HepG2 (cell line): ENCODE measurements around the gene TEDC1. TPM values are rescaled to one million over a fixed set of nuclear protein-coding genes. Genes with fewer than 3 reads are reported as not detected.

Source experiments
- EHMT2 ChIP-seq: fragments of 200-600 bp; sonication (generic); IDR thresholded peaks from 2 replicates; pipeline ENCODE4 v1.7.0; 2017; ENCODE audit warnings: antibody characterized with exemption, low read depth, low read length, borderline replicate concordance
- ETV5 ChIP-seq: IDR thresholded peaks from 2 replicates; pipeline ENCODE4 v1.6.1; 2018; ENCODE audit warnings: missing biosample characterization, missing genetic modification reagents, inconsistent platforms, borderline replicate concordance
- HDAC6 ChIP-seq: fragments of 200-600 bp; sonication (generic); IDR thresholded peaks from 2 replicates; pipeline ENCODE4 v1.7.0; 2017; ENCODE audit warnings: mild to moderate bottlenecking, antibody characterized with exemption, low read length, low read depth
- HIVEP1 ChIP-seq: sonication (generic); formaldehyde crosslinking; IDR thresholded peaks from 2 replicates; pipeline ENCODE4 v1.4.0; 2020; ENCODE audit warnings: mild to moderate bottlenecking, missing genetic modification reagents
- HOXA3 ChIP-seq: sonication (generic); formaldehyde crosslinking; IDR thresholded peaks from 2 replicates; pipeline ENCODE4 v1.5.0; 2020; ENCODE audit warnings: missing genetic modification reagents
- KLF9 ChIP-seq: IDR thresholded peaks from 2 replicates; pipeline ENCODE4 v1.6.1; 2016; ENCODE audit warnings: low read depth
- MXD4 ChIP-seq: IDR thresholded peaks from 2 replicates; pipeline ENCODE4 v1.6.1; 2016; ENCODE audit warnings: mild to moderate bottlenecking, missing biosample characterization, missing genetic modification reagents
- NFE2L1 ChIP-seq: sonication (generic); formaldehyde crosslinking; IDR thresholded peaks from 2 replicates; pipeline ENCODE4 v1.4.0; 2020; ENCODE audit warnings: missing genetic modification reagents, mild to moderate bottlenecking, borderline replicate concordance
- RFXAP ChIP-seq: sonication (generic); formaldehyde crosslinking; IDR thresholded peaks from 2 replicates; pipeline ENCODE4 v1.4.0; 2020; ENCODE audit warnings: missing genetic modification reagents, borderline replicate concordance
- RXRA ChIP-seq: sonication (generic); formaldehyde crosslinking; IDR thresholded peaks from 2 replicates; pipeline ENCODE4 v1.5.1; 2020; ENCODE audit warnings: missing genetic modification reagents
- ZNF24 ChIP-seq: fragments of 450-650 bp; IDR thresholded peaks from 2 replicates; pipeline ENCODE4 v1.6.1; 2017; ENCODE audit warnings: antibody characterized with exemption, mild to moderate bottlenecking
- ZNF44 ChIP-seq: sonication (generic); formaldehyde crosslinking; IDR thresholded peaks from 2 replicates; pipeline ENCODE4 v1.5.1; 2020; ENCODE audit warnings: mild to moderate bottlenecking, missing genetic modification reagents
- ZNF616 ChIP-seq: sonication (generic); formaldehyde crosslinking; IDR thresholded peaks from 2 replicates; pipeline ENCODE4 v1.5.0; 2020; ENCODE audit warnings: low read depth, mild to moderate bottlenecking, missing genetic modification reagents
- ZNF768 ChIP-seq: sonication (generic); formaldehyde crosslinking; IDR thresholded peaks from 2 replicates; pipeline ENCODE4 v1.4.0; 2020; ENCODE audit warnings: missing genetic modification reagents
- ZNF850 ChIP-seq: sonication (generic); formaldehyde crosslinking; conservative IDR thresholded peaks from 2 replicates; pipeline ENCODE4 v1.9.0; 2021; ENCODE audit warnings: mild to moderate bottlenecking, missing genetic modification reagents
- ZNF891 ChIP-seq: sonication (generic); formaldehyde crosslinking; IDR thresholded peaks from 2 replicates; pipeline ENCODE4 v1.5.0; 2020; ENCODE audit warnings: mild to moderate bottlenecking, missing genetic modification reagents
- polyA plus RNA-seq, 8 experiments: library from polyadenylated mRNA; depleted of rRNA in 3 of 8; stranded (reverse) in 7 of 8; unstranded in 1 of 8; fragments of >200 nt; fragmentation: Illumina TruSeq in 4 of 8; extraction: Trizol in 4 of 8; gene quantifications; 2 replicates each; pipeline versions ENCODE4 v1.2.1 to v1.2.3, GENCODE V29; 2011 to 2016; ENCODE audit warnings: low read depth in 4 of 8, missing spikeins in 1 of 8, mixed read lengths in 1 of 8; ENCODE audit not compliant: insufficient read depth in 1 of 8
- total RNA-seq, 5 experiments: library from RNA; depleted of rRNA; stranded (reverse); fragments of >200 nt; fragmentation: Illumina TruSeq; extraction: Trizol; gene quantifications; 2 replicates each; pipeline ENCODE4 v1.2.3, GENCODE V29; 2016; ENCODE audit warnings: low read depth in 1 of 5
- TF ChIP-seq, protein P1 (sequence below): sonication (generic); formaldehyde crosslinking; IDR thresholded peaks from 2 replicates; pipeline ENCODE4 v1.4.0; 2020; ENCODE audit warnings: missing genetic modification reagents
- TF ChIP-seq, protein P2 (sequence below): sonication (generic); formaldehyde crosslinking; IDR thresholded peaks from 2 replicates; pipeline ENCODE4 v1.5.0; 2020; ENCODE audit warnings: mild to moderate bottlenecking, missing genetic modification reagents
- TF ChIP-seq, protein P3 (sequence below): sonication (generic); formaldehyde crosslinking; IDR thresholded peaks from 2 replicates; pipeline ENCODE4 v1.4.0; 2020; ENCODE audit warnings: missing genetic modification reagents, mild to moderate bottlenecking, borderline replicate concordance
- TF ChIP-seq, protein P4 (sequence below): sonication (generic); formaldehyde crosslinking; IDR thresholded peaks from 2 replicates; pipeline ENCODE4 v1.5.1; 2020; ENCODE audit warnings: mild to moderate bottlenecking, missing genetic modification reagents, borderline replicate concordance

TEDC1 gene
- total and polyA plus RNA-seq, 2 of the 13 experiments (the other 11 are each of a cell fraction or from before 2014, with no cell fraction given) = 5.7 to 27.4 TPM

DNA sequence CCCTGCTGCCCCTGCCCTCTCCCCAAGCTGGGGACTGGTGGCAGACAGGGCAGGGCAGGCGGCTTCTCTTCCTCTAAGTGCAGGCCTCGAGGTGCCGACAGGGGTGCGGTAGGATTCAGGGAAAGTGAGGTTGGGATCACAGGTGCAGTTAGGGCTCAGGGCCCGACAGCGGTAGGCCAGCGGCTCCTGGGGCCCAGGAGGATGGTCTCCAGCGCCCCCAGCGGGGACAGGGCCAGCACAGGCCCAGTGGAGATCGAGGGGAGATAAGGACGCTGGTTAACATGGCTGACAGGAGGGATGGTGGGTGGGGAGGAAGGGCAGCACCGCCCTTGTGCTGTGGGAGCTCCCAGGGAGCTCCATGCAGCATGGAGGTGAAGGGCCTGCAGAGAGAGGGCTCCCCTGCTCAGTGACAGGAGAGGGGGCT is 5.3 kb upstream of the TEDC1 start (continued):
- TF ChIP-seq, protein P1, sequence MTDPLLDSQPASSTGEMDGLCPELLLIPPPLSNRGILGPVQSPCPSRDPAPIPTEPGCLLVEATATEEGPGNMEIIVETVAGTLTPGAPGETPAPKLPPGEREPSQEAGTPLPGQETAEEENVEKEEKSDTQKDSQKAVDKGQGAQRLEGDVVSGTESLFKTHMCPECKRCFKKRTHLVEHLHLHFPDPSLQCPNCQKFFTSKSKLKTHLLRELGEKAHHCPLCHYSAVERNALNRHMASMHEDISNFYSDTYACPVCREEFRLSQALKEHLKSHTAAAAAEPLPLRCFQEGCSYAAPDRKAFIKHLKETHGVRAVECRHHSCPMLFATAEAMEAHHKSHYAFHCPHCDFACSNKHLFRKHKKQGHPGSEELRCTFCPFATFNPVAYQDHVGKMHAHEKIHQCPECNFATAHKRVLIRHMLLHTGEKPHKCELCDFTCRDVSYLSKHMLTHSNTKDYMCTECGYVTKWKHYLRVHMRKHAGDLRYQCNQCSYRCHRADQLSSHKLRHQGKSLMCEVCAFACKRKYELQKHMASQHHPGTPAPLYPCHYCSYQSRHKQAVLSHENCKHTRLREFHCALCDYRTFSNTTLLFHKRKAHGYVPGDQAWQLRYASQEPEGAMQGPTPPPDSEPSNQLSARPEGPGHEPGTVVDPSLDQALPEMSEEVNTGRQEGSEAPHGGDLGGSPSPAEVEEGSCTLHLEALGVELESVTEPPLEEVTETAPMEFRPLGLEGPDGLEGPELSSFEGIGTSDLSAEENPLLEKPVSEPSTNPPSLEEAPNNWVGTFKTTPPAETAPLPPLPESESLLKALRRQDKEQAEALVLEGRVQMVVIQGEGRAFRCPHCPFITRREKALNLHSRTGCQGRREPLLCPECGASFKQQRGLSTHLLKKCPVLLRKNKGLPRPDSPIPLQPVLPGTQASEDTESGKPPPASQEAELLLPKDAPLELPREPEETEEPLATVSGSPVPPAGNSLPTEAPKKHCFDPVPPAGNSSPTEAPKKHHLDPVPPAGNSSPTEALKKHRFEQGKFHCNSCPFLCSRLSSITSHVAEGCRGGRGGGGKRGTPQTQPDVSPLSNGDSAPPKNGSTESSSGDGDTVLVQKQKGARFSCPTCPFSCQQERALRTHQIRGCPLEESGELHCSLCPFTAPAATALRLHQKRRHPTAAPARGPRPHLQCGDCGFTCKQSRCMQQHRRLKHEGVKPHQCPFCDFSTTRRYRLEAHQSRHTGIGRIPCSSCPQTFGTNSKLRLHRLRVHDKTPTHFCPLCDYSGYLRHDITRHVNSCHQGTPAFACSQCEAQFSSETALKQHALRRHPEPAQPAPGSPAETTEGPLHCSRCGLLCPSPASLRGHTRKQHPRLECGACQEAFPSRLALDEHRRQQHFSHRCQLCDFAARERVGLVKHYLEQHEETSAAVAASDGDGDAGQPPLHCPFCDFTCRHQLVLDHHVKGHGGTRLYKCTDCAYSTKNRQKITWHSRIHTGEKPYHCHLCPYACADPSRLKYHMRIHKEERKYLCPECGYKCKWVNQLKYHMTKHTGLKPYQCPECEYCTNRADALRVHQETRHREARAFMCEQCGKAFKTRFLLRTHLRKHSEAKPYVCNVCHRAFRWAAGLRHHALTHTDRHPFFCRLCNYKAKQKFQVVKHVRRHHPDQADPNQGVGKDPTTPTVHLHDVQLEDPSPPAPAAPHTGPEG (CRISPR knock-in tag) = no peak
- TF ChIP-seq MXD4 (CRISPR knock-in tag) (no peak), ZNF768 (CRISPR knock-in tag) (peak; percentile 15; the same call in 1 of the 2 replicates), ZNF850 (no peak), ZNF44 (CRISPR knock-in tag) (no peak), HIVEP1 (CRISPR knock-in tag) (peak; percentile 28; the same call in 1 of the 2 replicates), ETV5 (CRISPR knock-in tag) (no peak), RXRA (CRISPR knock-in tag) (0 out of 2 replicates have a peak, but pooled peaks have one; percentile 43), ZNF891 (0 out of 2 replicates have a peak, but pooled peaks have one; percentile 32), ZNF616 (CRISPR knock-in tag) (no peak), KLF9 (CRISPR knock-in tag) (no peak), EHMT2 (no peak), ZNF24 (no peak), HDAC6 (no peak), RFXAP (CRISPR knock-in tag) (peak; percentile 26; the same call in 1 of the 2 replicates), HOXA3 (CRISPR knock-in tag) (peak; percentile 85), NFE2L1 (no peak)
- TF ChIP-seq, protein P2, sequence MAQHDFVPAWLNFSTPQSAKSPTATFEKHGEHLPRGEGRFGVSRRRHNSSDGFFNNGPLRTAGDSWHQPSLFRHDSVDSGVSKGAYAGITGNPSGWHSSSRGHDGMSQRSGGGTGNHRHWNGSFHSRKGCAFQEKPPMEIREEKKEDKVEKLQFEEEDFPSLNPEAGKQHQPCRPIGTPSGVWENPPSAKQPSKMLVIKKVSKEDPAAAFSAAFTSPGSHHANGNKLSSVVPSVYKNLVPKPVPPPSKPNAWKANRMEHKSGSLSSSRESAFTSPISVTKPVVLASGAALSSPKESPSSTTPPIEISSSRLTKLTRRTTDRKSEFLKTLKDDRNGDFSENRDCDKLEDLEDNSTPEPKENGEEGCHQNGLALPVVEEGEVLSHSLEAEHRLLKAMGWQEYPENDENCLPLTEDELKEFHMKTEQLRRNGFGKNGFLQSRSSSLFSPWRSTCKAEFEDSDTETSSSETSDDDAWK (CRISPR knock-in tag) = no peak
- TF ChIP-seq, protein P3, sequence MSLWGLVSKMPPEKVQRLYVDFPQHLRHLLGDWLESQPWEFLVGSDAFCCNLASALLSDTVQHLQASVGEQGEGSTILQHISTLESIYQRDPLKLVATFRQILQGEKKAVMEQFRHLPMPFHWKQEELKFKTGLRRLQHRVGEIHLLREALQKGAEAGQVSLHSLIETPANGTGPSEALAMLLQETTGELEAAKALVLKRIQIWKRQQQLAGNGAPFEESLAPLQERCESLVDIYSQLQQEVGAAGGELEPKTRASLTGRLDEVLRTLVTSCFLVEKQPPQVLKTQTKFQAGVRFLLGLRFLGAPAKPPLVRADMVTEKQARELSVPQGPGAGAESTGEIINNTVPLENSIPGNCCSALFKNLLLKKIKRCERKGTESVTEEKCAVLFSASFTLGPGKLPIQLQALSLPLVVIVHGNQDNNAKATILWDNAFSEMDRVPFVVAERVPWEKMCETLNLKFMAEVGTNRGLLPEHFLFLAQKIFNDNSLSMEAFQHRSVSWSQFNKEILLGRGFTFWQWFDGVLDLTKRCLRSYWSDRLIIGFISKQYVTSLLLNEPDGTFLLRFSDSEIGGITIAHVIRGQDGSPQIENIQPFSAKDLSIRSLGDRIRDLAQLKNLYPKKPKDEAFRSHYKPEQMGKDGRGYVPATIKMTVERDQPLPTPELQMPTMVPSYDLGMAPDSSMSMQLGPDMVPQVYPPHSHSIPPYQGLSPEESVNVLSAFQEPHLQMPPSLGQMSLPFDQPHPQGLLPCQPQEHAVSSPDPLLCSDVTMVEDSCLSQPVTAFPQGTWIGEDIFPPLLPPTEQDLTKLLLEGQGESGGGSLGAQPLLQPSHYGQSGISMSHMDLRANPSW = no peak
- TF ChIP-seq, protein P4, sequence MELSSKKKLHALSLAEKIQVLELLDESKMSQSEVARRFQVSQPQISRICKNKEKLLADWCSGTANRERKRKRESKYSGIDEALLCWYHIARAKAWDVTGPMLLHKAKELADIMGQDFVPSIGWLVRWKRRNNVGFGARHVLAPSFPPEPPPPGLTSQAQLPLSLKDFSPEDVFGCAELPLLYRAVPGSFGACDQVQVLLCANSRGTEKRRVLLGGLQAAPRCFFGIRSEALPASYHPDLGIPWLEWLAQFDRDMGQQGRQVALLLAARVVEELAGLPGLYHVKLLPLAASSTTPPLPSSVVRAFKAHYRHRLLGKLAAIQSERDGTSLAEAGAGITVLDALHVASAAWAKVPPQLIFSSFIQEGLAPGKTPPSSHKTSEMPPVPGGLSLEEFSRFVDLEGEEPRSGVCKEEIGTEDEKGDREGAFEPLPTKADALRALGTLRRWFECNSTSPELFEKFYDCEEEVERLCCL = no peak
